Breast epithelium (tissue), 3 donors: ENCODE data around the gene QSOX2.

Source experiments
- POLR2A ChIP-seq: fragments of 450-650 bp; IDR thresholded peaks from one replicate; pipeline ENCODE4 v1.6.1; 2016; ENCODE audit warnings: antibody characterized with exemption, mild to moderate bottlenecking, moderate library complexity
- TF ChIP-seq, protein P1 (sequence below), 3 donors: fragments of 450-650 bp; IDR thresholded peaks; one replicate each; pipeline ENCODE4 v1.5.1; 2016 to 2017; ENCODE audit warnings: antibody characterized with exemption in 3 of 3, mild to moderate bottlenecking in 3 of 3, moderate library complexity in 3 of 3

DNA sequence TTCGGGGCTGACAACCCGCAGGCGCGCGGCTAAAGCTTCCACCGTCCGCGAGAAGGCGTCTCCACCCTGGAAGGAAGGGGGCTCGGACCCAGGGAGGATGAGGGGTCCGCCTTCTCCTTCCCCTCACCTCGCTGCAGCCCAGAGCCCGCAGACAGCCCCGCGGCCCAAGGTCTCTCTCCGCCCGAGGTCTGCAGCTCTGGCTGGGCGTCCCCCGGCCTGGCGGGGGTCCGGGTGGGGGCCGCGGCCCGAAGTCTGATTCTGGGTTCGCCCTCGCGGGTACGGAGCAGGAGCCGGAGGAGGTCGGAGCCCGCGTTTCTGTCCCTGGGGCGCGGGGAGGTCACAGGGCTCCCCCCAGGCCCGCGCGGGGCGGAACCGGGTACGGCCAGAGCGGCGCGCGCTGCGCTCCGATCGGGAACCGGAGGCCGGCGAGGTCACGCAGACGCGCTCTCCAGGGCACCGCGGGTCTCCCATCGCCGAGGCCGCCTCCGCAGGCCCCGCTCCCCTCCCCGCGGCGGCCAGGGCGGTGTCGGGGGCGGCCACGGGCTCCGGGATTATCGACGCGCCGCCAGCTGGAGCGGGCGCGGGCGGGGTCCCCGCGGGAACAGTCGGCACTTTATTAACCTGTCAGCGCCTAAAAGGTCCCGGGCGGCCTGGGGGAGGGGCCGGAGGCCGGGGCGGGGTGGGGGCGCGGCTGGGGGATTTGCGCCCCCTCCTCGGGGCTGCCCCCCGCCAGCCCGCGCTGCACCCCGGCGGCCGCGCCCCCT is 52.3 kb downstream of the QSOX2 start:
- TF ChIP-seq, protein P1, sequence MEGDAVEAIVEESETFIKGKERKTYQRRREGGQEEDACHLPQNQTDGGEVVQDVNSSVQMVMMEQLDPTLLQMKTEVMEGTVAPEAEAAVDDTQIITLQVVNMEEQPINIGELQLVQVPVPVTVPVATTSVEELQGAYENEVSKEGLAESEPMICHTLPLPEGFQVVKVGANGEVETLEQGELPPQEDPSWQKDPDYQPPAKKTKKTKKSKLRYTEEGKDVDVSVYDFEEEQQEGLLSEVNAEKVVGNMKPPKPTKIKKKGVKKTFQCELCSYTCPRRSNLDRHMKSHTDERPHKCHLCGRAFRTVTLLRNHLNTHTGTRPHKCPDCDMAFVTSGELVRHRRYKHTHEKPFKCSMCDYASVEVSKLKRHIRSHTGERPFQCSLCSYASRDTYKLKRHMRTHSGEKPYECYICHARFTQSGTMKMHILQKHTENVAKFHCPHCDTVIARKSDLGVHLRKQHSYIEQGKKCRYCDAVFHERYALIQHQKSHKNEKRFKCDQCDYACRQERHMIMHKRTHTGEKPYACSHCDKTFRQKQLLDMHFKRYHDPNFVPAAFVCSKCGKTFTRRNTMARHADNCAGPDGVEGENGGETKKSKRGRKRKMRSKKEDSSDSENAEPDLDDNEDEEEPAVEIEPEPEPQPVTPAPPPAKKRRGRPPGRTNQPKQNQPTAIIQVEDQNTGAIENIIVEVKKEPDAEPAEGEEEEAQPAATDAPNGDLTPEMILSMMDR (IDR thresholded peaks at IDR 0.05) = no peak
- TF ChIP-seq POLR2A = no peak
